A673 (cell line): Measurements from ENCODE around the gene CELF4.

ENCODE experiments used
- EZH2 ChIP-seq: fragments of 200-600 bp; sonication (generic); IDR thresholded peaks from 2 replicates; pipeline ENCODE4 v1.6.1; 2017; ENCODE audit warnings: borderline replicate concordance, low read depth, mild to moderate bottlenecking, mixed read lengths, antibody characterized with exemption, low read length; ENCODE audit not compliant: poor library complexity, severe bottlenecking
- TF ChIP-seq, protein P1 (sequence below): fragments of 300-800, 200-600 bp; sonication (generic); conservative IDR thresholded peaks from 2 replicates; pipeline ENCODE4 v1.5.1; 2017; ENCODE audit warnings: low read depth, mild to moderate bottlenecking, antibody characterized with exemption, low read length, moderate library complexity, mixed read lengths

DNA sequence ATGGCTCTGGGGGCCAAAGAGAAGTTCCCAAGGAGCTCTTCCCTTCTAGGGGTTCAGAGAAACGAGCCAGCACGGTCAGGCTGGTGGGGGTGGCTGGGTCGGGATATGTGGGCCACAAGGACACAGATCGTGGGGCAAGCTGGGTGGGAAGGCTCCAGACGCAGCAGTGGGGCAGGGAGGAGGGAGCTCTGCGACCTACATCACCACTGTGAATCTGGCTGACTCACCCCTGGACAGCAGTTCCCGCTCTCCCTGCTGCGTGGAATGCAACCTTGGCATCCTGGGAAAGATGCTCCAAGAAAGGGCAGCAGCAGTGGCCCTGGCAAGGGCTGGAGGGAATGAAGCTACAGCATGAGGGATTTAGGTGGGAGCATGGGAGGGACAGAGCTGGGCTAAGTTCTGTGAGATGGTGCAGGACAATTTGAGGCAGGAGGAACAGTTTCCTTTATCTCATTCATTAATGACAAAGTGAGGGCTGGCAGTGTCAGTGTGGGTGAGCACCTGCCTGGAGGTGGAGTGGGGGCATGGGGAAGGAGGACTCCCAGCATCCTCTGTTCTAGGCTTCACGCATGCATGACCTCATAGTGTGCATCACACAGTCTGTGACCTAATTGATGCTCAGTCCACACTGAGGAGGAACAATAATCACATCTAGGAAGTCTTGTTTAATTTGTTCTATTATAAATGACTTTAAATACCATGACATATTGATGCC, 25.0 kb downstream of the CELF4 start:
- TF ChIP-seq, protein P1, sequence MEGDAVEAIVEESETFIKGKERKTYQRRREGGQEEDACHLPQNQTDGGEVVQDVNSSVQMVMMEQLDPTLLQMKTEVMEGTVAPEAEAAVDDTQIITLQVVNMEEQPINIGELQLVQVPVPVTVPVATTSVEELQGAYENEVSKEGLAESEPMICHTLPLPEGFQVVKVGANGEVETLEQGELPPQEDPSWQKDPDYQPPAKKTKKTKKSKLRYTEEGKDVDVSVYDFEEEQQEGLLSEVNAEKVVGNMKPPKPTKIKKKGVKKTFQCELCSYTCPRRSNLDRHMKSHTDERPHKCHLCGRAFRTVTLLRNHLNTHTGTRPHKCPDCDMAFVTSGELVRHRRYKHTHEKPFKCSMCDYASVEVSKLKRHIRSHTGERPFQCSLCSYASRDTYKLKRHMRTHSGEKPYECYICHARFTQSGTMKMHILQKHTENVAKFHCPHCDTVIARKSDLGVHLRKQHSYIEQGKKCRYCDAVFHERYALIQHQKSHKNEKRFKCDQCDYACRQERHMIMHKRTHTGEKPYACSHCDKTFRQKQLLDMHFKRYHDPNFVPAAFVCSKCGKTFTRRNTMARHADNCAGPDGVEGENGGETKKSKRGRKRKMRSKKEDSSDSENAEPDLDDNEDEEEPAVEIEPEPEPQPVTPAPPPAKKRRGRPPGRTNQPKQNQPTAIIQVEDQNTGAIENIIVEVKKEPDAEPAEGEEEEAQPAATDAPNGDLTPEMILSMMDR: no peak
- TF ChIP-seq EZH2: no peak
